C4-2B (cell line): Measurements from ENCODE around the gene GNB1L.

ENCODE experiments used
- CTCF ChIP-seq: fragments of 450-650 bp; conservative IDR thresholded peaks from 2 replicates; pipeline ENCODE4 v1.5.1; 2017; ENCODE audit warnings: mild to moderate bottlenecking
- ZFX ChIP-seq: fragments of 450-650 bp; IDR thresholded peaks from 2 replicates; pipeline ENCODE4 v1.6.1; 2017

- TF ChIP-seq CTCF (no peak), ZFX (no peak)
These were observed 28.1 kb downstream of the GNB1L start for GRCh38 chr22:19826619-19826950.
